ENCODE measurements around the gene C9.

Gene C9

DNA sequence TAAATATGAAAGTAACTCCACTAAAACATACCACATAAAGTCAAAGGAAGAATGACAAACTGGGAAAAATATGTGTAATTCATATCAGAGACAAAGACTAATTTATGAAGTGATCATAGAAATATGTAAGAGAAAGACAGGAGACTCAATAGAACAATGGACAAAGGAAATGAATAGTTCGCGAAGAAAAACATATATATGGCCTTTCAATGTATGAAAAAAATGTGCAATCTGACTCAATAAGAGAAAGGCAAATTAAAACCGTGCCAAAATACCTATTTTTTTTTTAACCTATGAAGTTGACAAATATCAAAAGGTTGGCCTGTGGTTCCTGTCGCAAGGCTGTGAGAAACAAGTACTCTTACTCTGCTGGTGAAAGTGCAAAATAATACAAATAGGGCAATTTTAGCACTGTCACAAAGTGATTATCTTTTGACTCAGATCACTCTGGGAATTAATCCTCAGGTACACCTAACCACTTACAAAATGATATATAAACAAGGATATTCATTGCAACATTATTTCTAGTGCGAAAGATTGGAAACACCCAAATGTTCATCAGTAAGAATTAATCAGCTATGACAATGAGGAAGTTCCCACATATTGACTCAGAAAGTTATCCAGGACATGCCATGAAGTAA, 3.7 kb downstream of the C9 start:
- DNase-seq (ENCODE audit: low read depth, low spot score) = no peak
- no peak overlapping the region for H3K9ac ChIP-seq (ENCODE audit: insufficient read length, low read depth)
- TF ChIP-seq SUZ12 (IDR thresholded peaks at IDR 0.05; ENCODE audit: extremely low read depth, insufficient read depth, insufficient read length) (no peak), YY1 (IDR thresholded peaks at IDR 0.05; ENCODE audit: insufficient read depth, insufficient read length) (no peak), ZNF274 (IDR thresholded peaks at IDR 0.05; ENCODE audit: low read depth, low read length) (no peak)
- H3K9me3 ChIP-seq (ENCODE audit: insufficient read depth, low read length) = no peaks in the 10 kb centered on the region
- no peaks in the 10 kb centered on the region for H3K27me3 ChIP-seq (ENCODE audit: insufficient read depth, insufficient read length)
- no peaks in the 10 kb centered on the region for H3K4me1 ChIP-seq (ENCODE audit: insufficient read depth, insufficient read length)
- H3K36me3 ChIP-seq (ENCODE audit: insufficient read depth, insufficient read length, low read length) = no peaks in the 10 kb centered on the region
- no peak overlapping the region for H3K4me3 ChIP-seq (ENCODE audit: insufficient read length, low read depth)

DNA sequence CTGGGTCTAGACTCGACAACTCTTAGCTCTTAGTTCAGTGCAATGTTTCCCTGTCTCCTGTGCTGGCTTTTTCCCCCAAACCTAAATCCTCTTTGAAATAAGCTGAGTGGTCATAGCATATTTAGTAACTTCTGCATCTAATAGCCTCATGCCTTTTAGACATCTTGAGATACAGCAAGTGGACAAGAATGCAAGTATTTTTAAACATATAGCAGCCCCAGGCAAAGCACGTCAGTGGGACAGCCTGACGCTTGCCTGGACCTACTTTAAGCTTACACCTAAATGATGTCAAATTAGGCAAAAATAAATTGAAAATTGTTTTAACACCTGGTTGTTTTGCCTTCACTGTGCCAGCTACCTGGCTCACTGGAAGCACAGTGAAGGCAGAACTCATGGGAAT, 8.0 kb downstream of the C9 start:
- Histone ChIP-seq H3K9ac (ENCODE audit: insufficient read length, low read depth) (no peak overlapping the region), H3K36me3 (ENCODE audit: insufficient read depth, insufficient read length, low read length) (no peaks in the 10 kb centered on the region), H3K4me1 (ENCODE audit: insufficient read depth, insufficient read length) (no peaks in the 10 kb centered on the region), H3K9me3 (ENCODE audit: insufficient read depth, low read length) (no peaks in the 10 kb centered on the region; the same call in 1 of the 2 replicates), H3K27me3 (ENCODE audit: insufficient read depth, insufficient read length) (no peaks in the 10 kb centered on the region), H3K4me3 (ENCODE audit: insufficient read length, low read depth) (no peak overlapping the region)
- DNase-seq (ENCODE audit: low read depth, low spot score) = no peak
- TF ChIP-seq ZNF274 (IDR thresholded peaks at IDR 0.05; ENCODE audit: low read depth, low read length) (no peak), YY1 (IDR thresholded peaks at IDR 0.05; ENCODE audit: insufficient read depth, insufficient read length) (no peak), SUZ12 (IDR thresholded peaks at IDR 0.05; ENCODE audit: extremely low read depth, insufficient read depth, insufficient read length) (no peak)

DNA sequence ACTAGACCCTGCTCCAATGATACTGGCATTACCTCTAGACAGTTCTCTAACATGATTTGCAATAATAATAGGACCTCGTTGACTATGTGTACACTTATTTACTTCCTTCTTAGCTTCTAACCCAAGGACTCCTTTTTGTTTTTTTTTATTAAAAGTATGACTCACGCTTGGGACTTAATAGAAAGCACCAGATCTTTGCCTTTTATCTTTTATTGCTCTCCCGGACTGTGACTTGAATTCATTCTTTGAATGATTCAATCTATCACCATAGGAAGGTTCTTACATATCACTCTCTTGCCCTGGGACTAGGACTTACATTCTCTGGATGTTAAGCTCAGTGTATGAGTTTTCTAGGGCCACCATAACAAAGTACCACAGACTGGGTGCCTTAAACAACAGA, 9.0 kb downstream of the C9 start:
- H3K4me3 ChIP-seq (ENCODE audit: insufficient read length, low read depth) = no peak overlapping the region
- TF ChIP-seq YY1 (IDR thresholded peaks at IDR 0.05; ENCODE audit: insufficient read depth, insufficient read length) (no peak), ZNF274 (IDR thresholded peaks at IDR 0.05; ENCODE audit: low read depth, low read length) (no peak), SUZ12 (IDR thresholded peaks at IDR 0.05; ENCODE audit: extremely low read depth, insufficient read depth, insufficient read length) (no peak)
- no peak for DNase-seq (ENCODE audit: low read depth, low spot score)
- no peaks in the 10 kb centered on the region for H3K36me3 ChIP-seq (ENCODE audit: insufficient read depth, insufficient read length, low read length)
- H3K27me3 ChIP-seq (ENCODE audit: insufficient read depth, insufficient read length) = no peaks in the 10 kb centered on the region
- no peaks in the 10 kb centered on the region for H3K4me1 ChIP-seq (ENCODE audit: insufficient read depth, insufficient read length)
- H3K9ac ChIP-seq (ENCODE audit: insufficient read length, low read depth) = no peak overlapping the region
- H3K9me3 ChIP-seq (ENCODE audit: insufficient read depth, low read length) = peaks cover 8% of the 10 kb centered on the region; the same call in 1 of the 2 replicates

DNA sequence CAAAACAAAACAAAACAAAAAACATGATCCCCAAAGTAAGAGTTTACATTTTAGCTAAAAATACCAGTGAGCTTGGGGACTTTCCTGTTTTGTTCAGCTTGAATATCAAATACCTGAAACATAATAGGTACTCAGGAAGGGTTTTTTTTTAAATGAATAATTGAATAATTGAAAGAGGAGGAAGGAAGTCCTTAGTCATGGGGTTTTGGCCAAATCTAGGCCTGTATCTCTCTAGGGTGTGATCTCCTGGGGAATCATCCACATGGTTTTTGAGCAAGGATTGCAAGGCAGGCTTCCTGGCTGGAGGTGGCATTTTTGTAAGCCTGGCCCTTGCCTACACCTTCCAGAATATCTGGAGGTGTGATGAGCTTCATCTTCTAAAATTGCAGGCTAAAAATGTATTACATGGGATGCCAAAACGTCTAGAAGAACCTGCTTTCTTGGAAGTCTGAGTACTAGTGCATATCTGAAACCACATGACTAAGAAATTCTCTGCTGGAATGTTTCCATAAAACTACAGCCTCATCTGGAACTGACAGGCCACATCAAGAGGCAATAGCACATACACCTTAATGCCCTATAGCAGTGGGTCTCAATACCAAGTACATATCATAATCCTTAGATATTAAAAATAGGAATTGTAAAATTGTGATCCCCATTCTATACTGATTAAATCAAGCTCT, 10.4 kb downstream of the C9 start:
- peaks cover 10% of the 10 kb centered on the region; the same call in 1 of the 2 replicates for H3K9me3 ChIP-seq (ENCODE audit: insufficient read depth, low read length)
- DNase-seq (ENCODE audit: low read depth, low spot score) = no peak
- no peak overlapping the region for H3K9ac ChIP-seq (ENCODE audit: insufficient read length, low read depth)

DNA sequence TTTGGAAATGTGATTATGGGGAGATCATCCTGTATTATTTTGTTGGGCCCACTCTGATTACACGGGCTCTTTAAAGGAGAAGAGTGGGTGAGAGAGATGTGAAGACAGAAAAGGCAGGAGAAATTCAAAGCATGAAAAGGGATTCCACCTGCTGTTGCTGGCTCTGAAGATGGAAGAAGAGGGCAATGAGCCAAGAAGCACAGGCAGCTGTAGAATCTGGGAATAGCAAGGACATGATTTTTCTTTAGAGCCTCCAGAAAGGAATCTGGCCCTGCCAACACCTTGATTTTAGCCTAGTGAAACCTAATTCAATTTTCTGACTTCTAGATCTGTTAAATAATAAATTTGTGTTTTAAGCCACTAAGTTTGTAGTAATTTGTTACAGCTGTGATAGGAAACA, 11.3 kb downstream of the C9 start:
- DNase-seq (ENCODE audit: low read depth, low spot score) = no peak
- Histone ChIP-seq H3K9me3 (ENCODE audit: insufficient read depth, low read length) (peaks cover 10% of the 10 kb centered on the region; the same call in 1 of the 2 replicates), H3K4me3 (ENCODE audit: insufficient read length, low read depth) (no peak overlapping the region), H3K36me3 (ENCODE audit: insufficient read depth, insufficient read length, low read length) (no peaks in the 10 kb centered on the region), H3K9ac (ENCODE audit: insufficient read length, low read depth) (no peak overlapping the region), H3K27me3 (ENCODE audit: insufficient read depth, insufficient read length) (no peaks in the 10 kb centered on the region), H3K4me1 (ENCODE audit: insufficient read depth, insufficient read length) (no peaks in the 10 kb centered on the region)
- no peak for TF ChIP-seq SUZ12 (IDR thresholded peaks at IDR 0.05; ENCODE audit: extremely low read depth, insufficient read depth, insufficient read length)
- TF ChIP-seq ZNF274 (IDR thresholded peaks at IDR 0.05; ENCODE audit: low read depth, low read length) = no peak
- TF ChIP-seq YY1 (IDR thresholded peaks at IDR 0.05; ENCODE audit: insufficient read depth, insufficient read length) = no peak

More for the DNA sequence above, 10.4 kb downstream of the C9 start:
- no peaks in the 10 kb centered on the region for H3K27me3 ChIP-seq (ENCODE audit: insufficient read depth, insufficient read length)
- no peaks in the 10 kb centered on the region for H3K36me3 ChIP-seq (ENCODE audit: insufficient read depth, insufficient read length, low read length)
- no peak overlapping the region for H3K4me3 ChIP-seq (ENCODE audit: insufficient read length, low read depth)
- no peaks in the 10 kb centered on the region for H3K4me1 ChIP-seq (ENCODE audit: insufficient read depth, insufficient read length)
- TF ChIP-seq ZNF274 (IDR thresholded peaks at IDR 0.05; ENCODE audit: low read depth, low read length) = no peak
- no peak for TF ChIP-seq SUZ12 (IDR thresholded peaks at IDR 0.05; ENCODE audit: extremely low read depth, insufficient read depth, insufficient read length)
- no peak for TF ChIP-seq YY1 (IDR thresholded peaks at IDR 0.05; ENCODE audit: insufficient read depth, insufficient read length)

DNA sequence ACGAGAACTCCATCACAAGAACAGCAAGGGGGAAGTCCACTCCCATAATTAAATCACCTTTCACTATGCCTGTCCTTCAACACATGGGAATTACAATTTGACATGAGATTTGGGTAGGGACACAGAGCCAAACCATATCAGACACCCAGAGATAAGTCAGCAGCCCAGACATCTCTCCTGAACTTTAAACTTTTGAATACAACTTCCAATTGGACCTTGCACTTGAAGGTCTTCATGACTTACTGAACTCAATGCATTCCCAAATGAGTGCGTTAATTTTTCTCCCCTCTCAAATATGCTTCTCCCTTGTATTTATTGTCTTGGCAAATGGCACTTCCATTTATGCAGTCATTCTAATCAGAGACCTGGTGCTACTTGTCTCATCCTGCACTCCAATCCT, 12.1 kb downstream of the C9 start:
- no peak overlapping the region for H3K9ac ChIP-seq (ENCODE audit: insufficient read length, low read depth)
- no peak overlapping the region for H3K4me3 ChIP-seq (ENCODE audit: insufficient read length, low read depth)
- DNase-seq (ENCODE audit: low read depth, low spot score) = no peak
- TF ChIP-seq YY1 (IDR thresholded peaks at IDR 0.05; ENCODE audit: insufficient read depth, insufficient read length) = no peak
- TF ChIP-seq ZNF274 (IDR thresholded peaks at IDR 0.05; ENCODE audit: low read depth, low read length) = no peak
- no peak for TF ChIP-seq SUZ12 (IDR thresholded peaks at IDR 0.05; ENCODE audit: extremely low read depth, insufficient read depth, insufficient read length)
- H3K27me3 ChIP-seq (ENCODE audit: insufficient read depth, insufficient read length) = no peaks in the 10 kb centered on the region
- peaks cover 10% of the 10 kb centered on the region; the same call in 1 of the 2 replicates for H3K9me3 ChIP-seq (ENCODE audit: insufficient read depth, low read length)
- no peaks in the 10 kb centered on the region for H3K36me3 ChIP-seq (ENCODE audit: insufficient read depth, insufficient read length, low read length)
- H3K4me1 ChIP-seq (ENCODE audit: insufficient read depth, insufficient read length) = no peaks in the 10 kb centered on the region

DNA sequence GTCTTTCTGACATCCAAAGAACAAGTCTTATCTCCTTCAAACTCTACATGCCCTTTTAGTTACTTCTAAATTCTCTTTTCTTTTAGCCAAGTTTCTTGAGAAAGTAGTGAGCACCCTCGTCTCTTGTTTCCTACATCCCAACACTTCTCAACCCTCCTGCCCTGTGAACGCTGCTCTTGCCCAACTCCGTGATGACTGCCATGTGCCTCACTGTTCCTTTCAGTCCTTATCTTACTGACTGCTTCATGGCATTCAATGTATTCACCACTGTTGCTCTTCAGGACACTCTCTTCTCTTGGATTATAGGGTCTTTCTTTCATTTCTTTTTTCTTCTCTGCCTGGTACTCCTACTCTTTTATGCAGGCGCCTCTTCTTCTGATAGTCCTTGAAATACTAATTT, 14.8 kb downstream of the C9 start:
- Histone ChIP-seq H3K4me1 (ENCODE audit: insufficient read depth, insufficient read length) (no peaks in the 10 kb centered on the region), H3K9ac (ENCODE audit: insufficient read length, low read depth) (no peak overlapping the region), H3K27me3 (ENCODE audit: insufficient read depth, insufficient read length) (no peaks in the 10 kb centered on the region), H3K4me3 (ENCODE audit: insufficient read length, low read depth) (no peak overlapping the region), H3K36me3 (ENCODE audit: insufficient read depth, insufficient read length, low read length) (no peaks in the 10 kb centered on the region), H3K9me3 (ENCODE audit: insufficient read depth, low read length) (peaks cover 10% of the 10 kb centered on the region; the same call in 1 of the 2 replicates)
- no peak for TF ChIP-seq ZNF274 (IDR thresholded peaks at IDR 0.05; ENCODE audit: low read depth, low read length)
- no peak for TF ChIP-seq YY1 (IDR thresholded peaks at IDR 0.05; ENCODE audit: insufficient read depth, insufficient read length)
- no peak for TF ChIP-seq SUZ12 (IDR thresholded peaks at IDR 0.05; ENCODE audit: extremely low read depth, insufficient read depth, insufficient read length)
- DNase-seq (ENCODE audit: low read depth, low spot score) = no peak
